CD4-positive, alpha-beta T cell treated with Interleukin-15 for 4 hours (primary cell): ENCODE results near the gene ULBP2.
"Not testable (repeated sequence)": the region's sequence is repeated elsewhere in the genome, so short reads cannot be mapped to it uniquely, and the experiment has no call there.

Experiments
- DNase-seq: peaks from one replicate; pipeline ENCODE4 v3.0.0-alpha.2; 2020; ENCODE audit warnings: low spot score

Gene ULBP2

GRCh38 chr6:149925974-149926777, 15.6 kb upstream of the ULBP2 start:
- peak; percentile 64 for DNase-seq

GRCh38 chr6:149927025-149927424, 14.8 kb upstream of the ULBP2 start:
- DNase-seq, result not testable (repeated sequence)

- no peak for DNase-seq
Observed at GRCh38 chr6:149929422-149929821, 12.4 kb upstream of the ULBP2 start.

- no peak for DNase-seq
Observed at GRCh38 chr6:149931501-149931900, 10.3 kb upstream of the ULBP2 start.

- DNase-seq, result no peak
Observed at GRCh38 chr6:149933036-149933435, 8.8 kb upstream of the ULBP2 start.

GRCh38 chr6:149933461-149933860, 8.4 kb upstream of the ULBP2 start:
- DNase-seq, result no peak

- DNase-seq, result peak; percentile 81
Observed at GRCh38 chr6:149934249-149935156, 7.3 kb upstream of the ULBP2 start.

- no peak for DNase-seq
Observed at GRCh38 chr6:149935246-149935645, 6.6 kb upstream of the ULBP2 start.

- no peak for DNase-seq
Observed at GRCh38 chr6:149935668-149936067, 6.1 kb upstream of the ULBP2 start.

- no peak for DNase-seq
Observed at GRCh38 chr6:149936743-149937142, 5.1 kb upstream of the ULBP2 start.

GRCh38 chr6:149938013-149938570, 3.7 kb upstream of the ULBP2 start:
- DNase-seq, result not testable (repeated sequence)

GRCh38 chr6:149938571-149939355, 3.1 kb upstream of the ULBP2 start:
- DNase-seq, result peak; percentile 45

GRCh38 chr6:149939356-149939648, 2.5 kb upstream of the ULBP2 start:
- DNase-seq, result no peak

- no peak for DNase-seq
Observed at GRCh38 chr6:149939909-149940671, 1.7 kb upstream of the ULBP2 start.

GRCh38 chr6:149940672-149940982, 1.2 kb upstream of the ULBP2 start:
- DNase-seq, result no peak

GRCh38 chr6:149942461-149942829, 631 bp downstream of the ULBP2 start:
- DNase-seq, result no peak

- not testable (repeated sequence) for DNase-seq
Observed at GRCh38 chr6:149943321-149943720, 1.5 kb downstream of the ULBP2 start.

- not testable (repeated sequence) for DNase-seq
Observed at GRCh38 chr6:149945276-149945675, 3.5 kb downstream of the ULBP2 start.

- DNase-seq, result not testable (repeated sequence)
Observed at GRCh38 chr6:149946631-149947030, 4.8 kb downstream of the ULBP2 start.

- DNase-seq, result not testable (repeated sequence)
Observed at GRCh38 chr6:149947533-149947932, 5.7 kb downstream of the ULBP2 start.

- no peak for DNase-seq
Observed at GRCh38 chr6:149948011-149948410, 6.2 kb downstream of the ULBP2 start.

- no peak for DNase-seq
Observed at GRCh38 chr6:149948616-149949015, 6.8 kb downstream of the ULBP2 start.
